Measurements from ENCODE around the gene IRAK2. TPM values are rescaled to one million over a fixed set of nuclear protein-coding genes. Genes with fewer than 3 reads are reported as not detected.
A peak's percentile ranks its signal among the peaks of the same experiment; 100 is the strongest.

The IRAK2 gene, protein sequence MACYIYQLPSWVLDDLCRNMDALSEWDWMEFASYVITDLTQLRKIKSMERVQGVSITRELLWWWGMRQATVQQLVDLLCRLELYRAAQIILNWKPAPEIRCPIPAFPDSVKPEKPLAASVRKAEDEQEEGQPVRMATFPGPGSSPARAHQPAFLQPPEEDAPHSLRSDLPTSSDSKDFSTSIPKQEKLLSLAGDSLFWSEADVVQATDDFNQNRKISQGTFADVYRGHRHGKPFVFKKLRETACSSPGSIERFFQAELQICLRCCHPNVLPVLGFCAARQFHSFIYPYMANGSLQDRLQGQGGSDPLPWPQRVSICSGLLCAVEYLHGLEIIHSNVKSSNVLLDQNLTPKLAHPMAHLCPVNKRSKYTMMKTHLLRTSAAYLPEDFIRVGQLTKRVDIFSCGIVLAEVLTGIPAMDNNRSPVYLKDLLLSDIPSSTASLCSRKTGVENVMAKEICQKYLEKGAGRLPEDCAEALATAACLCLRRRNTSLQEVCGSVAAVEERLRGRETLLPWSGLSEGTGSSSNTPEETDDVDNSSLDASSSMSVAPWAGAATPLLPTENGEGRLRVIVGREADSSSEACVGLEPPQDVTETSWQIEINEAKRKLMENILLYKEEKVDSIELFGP
- polyA plus RNA-seq (2013): 3.4 and 3.5 TPM in 2 replicates

DNA sequence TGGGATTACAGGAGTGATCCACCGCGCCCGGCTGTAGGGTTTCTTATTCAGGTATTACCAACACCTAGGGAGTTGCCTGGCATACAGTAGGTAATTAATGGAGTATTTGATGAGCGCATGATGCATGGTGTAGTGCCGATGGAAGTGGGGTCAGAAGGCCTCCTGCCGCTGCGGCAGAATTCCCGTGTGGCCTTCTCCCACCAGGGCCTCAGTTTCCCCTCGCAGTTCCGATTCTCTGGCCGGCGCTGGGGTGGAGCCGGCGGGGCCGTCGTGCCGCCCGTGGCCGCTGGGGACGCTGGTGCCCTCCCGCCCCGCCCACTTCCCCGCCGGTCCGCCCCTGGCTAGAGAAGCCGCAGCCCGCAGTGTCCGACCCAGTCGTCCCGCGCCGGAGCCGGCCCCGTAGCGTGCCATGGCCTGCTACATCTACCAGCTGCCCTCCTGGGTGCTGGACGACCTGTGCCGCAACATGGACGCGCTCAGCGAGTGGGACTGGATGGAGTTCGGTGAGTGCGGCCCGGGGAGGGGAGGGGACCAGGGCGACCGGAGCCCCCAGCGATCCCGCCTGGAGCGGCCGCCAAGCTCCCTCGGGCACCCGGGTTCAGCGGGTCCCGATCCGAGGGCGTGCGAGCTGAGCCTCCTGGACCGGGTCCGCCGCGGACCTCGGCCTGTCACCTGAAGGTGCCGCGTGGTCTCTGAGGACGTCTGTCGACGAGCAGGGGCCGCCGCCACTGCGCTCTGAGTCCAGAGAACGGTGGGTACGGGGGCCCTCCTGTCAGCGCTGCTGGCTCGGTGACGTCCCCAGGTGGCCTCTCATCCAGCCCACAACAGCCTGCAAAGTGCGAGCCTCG lies at the start of gene IRAK2:
TSS of gene IRAK2 (plus strand) at position 374 of the 848 bp plus-strand sequence. CDS start at position 410, 36 bp downstream.
- Histone ChIP-seq H3K36me3 (ENCODE audit: control insufficient read depth in 1 of 2, insufficient read depth in 2 of 2, low read length in 2 of 2) (peaks cover under 1 to 2% of the 10 kb centered on the region in 2 experiments), H3K79me2 (ENCODE audit: control insufficient read depth, insufficient read depth, low read length, poor library complexity) (peaks cover 4% of the 10 kb centered on the region), H2AK5ac (ENCODE audit: low read length) (peak within 1 kb of the TSS; percentile 44), H4K91ac (ENCODE audit: low read depth, low read length) (peak within 1 kb of the TSS; percentile 30), H3K9me3 (ENCODE audit: insufficient read depth, low read depth, low read length) (peaks cover 5% of the 10 kb centered on the region), H3K9ac (ENCODE audit: low read length) (peak within 1 kb of the TSS; percentile 71), H2AFZ (ENCODE audit: insufficient read depth, low read length, poor library complexity) (peak within 1 kb of the TSS; percentile 62), H3K4me3 (ENCODE audit: low read depth, low read length) (peak within 1 kb of the TSS; percentile 96), H4K8ac (ENCODE audit: low read depth, low read length) (peak within 1 kb of the TSS; percentile 73), H3K4ac (ENCODE audit: low read depth, low read length) (no peak within 1 kb of the TSS), H2BK5ac (ENCODE audit: low read depth, low read length, poor library complexity) (no peak within 1 kb of the TSS), H3K23ac (ENCODE audit: low read length) (no peak within 1 kb of the TSS), H3K27ac (ENCODE audit: low read depth, low read length) (no peak within 1 kb of the TSS), H3K14ac (ENCODE audit: low read length) (peak within 1 kb of the TSS; percentile 77), H3K4me2 (ENCODE audit: low read length) (peak within 1 kb of the TSS; percentile 89), H2BK120ac (ENCODE audit: insufficient read depth, low read length, poor library complexity) (no peak within 1 kb of the TSS), H4K12ac (ENCODE audit: low read depth, low read length) (peak within 1 kb of the TSS; percentile 10), H3K79me1 (ENCODE audit: low read length) (peaks cover 8% of the 10 kb centered on the region), H3K4me1 (ENCODE audit: control insufficient read depth in 1 of 2, insufficient read depth in 2 of 2, low read length in 2 of 2) (peaks cover 9% of the 10 kb centered on the region in 2 experiments), H3K18ac (ENCODE audit: low read length) (peak within 1 kb of the TSS; percentile 81), H3K27me3 (ENCODE audit: insufficient read depth, low read length) (no peaks in the 10 kb centered on the region), H2BK12ac (ENCODE audit: low read length) (peak within 1 kb of the TSS; percentile 32)
- peak; percentile 81 to 87 for DNase-seq
- no CpG with 5 or more reads among the region's 76 CpGs for WGBS (ENCODE audit: extremely low coverage, insufficient coverage, insufficient read length)

- peak within 1 kb of the TSS; percentile 97 for H4K8ac ChIP-seq (ENCODE audit: low read depth, low read length)
- no peaks in the 10 kb centered on the region for H3K9me3 ChIP-seq (ENCODE audit: insufficient read depth, low read depth, low read length)
- peak within 1 kb of the TSS; percentile 96 for H3K14ac ChIP-seq (ENCODE audit: low read length)
- no peak within 1 kb of the TSS for H3K23ac ChIP-seq (ENCODE audit: low read length)
- peak within 1 kb of the TSS; percentile 92 for H3K9ac ChIP-seq (ENCODE audit: low read length)
- peak within 1 kb of the TSS; percentile 97 for H2AFZ ChIP-seq (ENCODE audit: insufficient read depth, low read length, poor library complexity)
- H3K27me3 ChIP-seq (ENCODE audit: insufficient read depth, low read length): no peaks in the 10 kb centered on the region
- peaks cover 0 to 6% of the 10 kb centered on the region in 2 experiments for H3K4me1 ChIP-seq (ENCODE audit: control insufficient read depth in 1 of 2, insufficient read depth in 2 of 2, low read length in 2 of 2)
- no peak within 1 kb of the TSS for H2BK5ac ChIP-seq (ENCODE audit: low read depth, low read length, poor library complexity)
- no CpG with 5 or more reads among the region's 54 CpGs for WGBS (ENCODE audit: extremely low coverage, insufficient coverage, insufficient read length)
- H3K4ac ChIP-seq (ENCODE audit: low read depth, low read length): peak within 1 kb of the TSS; percentile 90
- peaks cover 2 to 3% of the 10 kb centered on the region in 2 experiments for H3K36me3 ChIP-seq (ENCODE audit: control insufficient read depth in 1 of 2, insufficient read depth in 2 of 2, low read length in 2 of 2)
- peak within 1 kb of the TSS; percentile 92 for H3K4me3 ChIP-seq (ENCODE audit: low read depth, low read length)
- H2BK120ac ChIP-seq (ENCODE audit: insufficient read depth, low read length, poor library complexity): peak within 1 kb of the TSS; percentile 68
- peak within 1 kb of the TSS; percentile 4 for H2AK5ac ChIP-seq (ENCODE audit: low read length)
- H3K4me2 ChIP-seq (ENCODE audit: low read length): peak within 1 kb of the TSS; percentile 80
- peak; percentile 95 to 98 for DNase-seq
- H3K79me2 ChIP-seq (ENCODE audit: control insufficient read depth, insufficient read depth, low read length, poor library complexity): peaks cover 8% of the 10 kb centered on the region
- H3K79me1 ChIP-seq (ENCODE audit: low read length): peaks cover 5% of the 10 kb centered on the region
- no peak within 1 kb of the TSS for H3K27ac ChIP-seq (ENCODE audit: low read depth, low read length)
- no peak within 1 kb of the TSS for H2BK12ac ChIP-seq (ENCODE audit: low read length)
- H3K18ac ChIP-seq (ENCODE audit: low read length): peak within 1 kb of the TSS; percentile 91
- peak within 1 kb of the TSS; percentile 75 for H4K91ac ChIP-seq (ENCODE audit: low read depth, low read length)
- peak within 1 kb of the TSS; percentile 98 for H4K12ac ChIP-seq (ENCODE audit: low read depth, low read length)
These were observed 49.2 kb upstream of the IRAK2 start, which contains the start of gene BRK1 for GRCh38 chr3:10115326-10116137. Gene BRK1 (plus strand): TSS chr3:10115675. CDS start chr3:10115702, 27 bp downstream.

DNA sequence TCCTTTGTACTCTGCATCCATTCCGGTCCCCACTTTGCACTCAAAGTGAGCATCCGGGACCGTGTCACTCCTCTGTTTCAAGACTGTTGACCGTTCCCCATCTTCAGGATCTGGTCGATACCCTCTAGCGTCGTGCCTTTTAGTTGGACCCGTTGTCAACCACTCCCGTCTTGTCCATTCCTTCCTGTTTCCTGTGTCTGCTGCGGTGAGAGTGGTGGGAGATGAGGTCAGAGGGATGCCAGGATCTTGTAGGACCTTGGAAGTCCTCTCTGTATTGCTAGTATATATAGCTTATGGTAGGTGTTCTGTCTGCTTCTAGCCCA lies 48.6 kb upstream of the IRAK2 start:
- Histone ChIP-seq H3K9ac (ENCODE audit: low read length) (peak overlapping the region; percentile 67), H3K4ac (ENCODE audit: low read depth, low read length) (peak overlapping the region; percentile 35), H3K79me2 (ENCODE audit: control insufficient read depth, insufficient read depth, low read length, poor library complexity) (peaks cover 8% of the 10 kb centered on the region), H3K27ac (ENCODE audit: low read depth, low read length) (no peak overlapping the region), H2BK12ac (ENCODE audit: low read length) (no peak overlapping the region), H3K79me1 (ENCODE audit: low read length) (peaks cover 5% of the 10 kb centered on the region), H3K4me3 (ENCODE audit: low read depth, low read length) (peak overlapping the region; percentile 92), H3K18ac (ENCODE audit: low read length) (peak overlapping the region; percentile 4), H4K12ac (ENCODE audit: low read depth, low read length) (peak overlapping the region; percentile 78), H3K27me3 (ENCODE audit: insufficient read depth, low read length) (no peaks in the 10 kb centered on the region), H2AK5ac (ENCODE audit: low read length) (peak overlapping the region; percentile 4), H3K36me3 (ENCODE audit: control insufficient read depth in 1 of 2, insufficient read depth in 2 of 2, low read length in 2 of 2) (peaks cover 2 to 4% of the 10 kb centered on the region in 2 experiments), H4K8ac (ENCODE audit: low read depth, low read length) (peak overlapping the region; percentile 83), H3K4me2 (ENCODE audit: low read length) (peak overlapping the region; percentile 80), H2AFZ (ENCODE audit: insufficient read depth, low read length, poor library complexity) (peak overlapping the region; percentile 81), H3K9me3 (ENCODE audit: insufficient read depth, low read depth, low read length) (no peaks in the 10 kb centered on the region), H3K4me1 (ENCODE audit: control insufficient read depth in 1 of 2, insufficient read depth in 2 of 2, low read length in 2 of 2) (peaks cover 0 to 6% of the 10 kb centered on the region in 2 experiments), H2BK120ac (ENCODE audit: insufficient read depth, low read length, poor library complexity) (no peak overlapping the region), H2BK5ac (ENCODE audit: low read depth, low read length, poor library complexity) (no peak overlapping the region), H4K91ac (ENCODE audit: low read depth, low read length) (peak overlapping the region; percentile 8), H3K23ac (ENCODE audit: low read length) (no peak overlapping the region), H3K14ac (ENCODE audit: low read length) (peak overlapping the region; percentile 58)
- no CpG with 5 or more reads among the region's 10 CpGs for WGBS (ENCODE audit: extremely low coverage, insufficient coverage, insufficient read length)
- peak in 1 of 2 donors; percentile 22 for DNase-seq
